PFSK-1 (cell line): ENCODE results near the gene AMPD3.

Source experiments
- FOXP2 ChIP-seq: optimal IDR thresholded peaks from 2 replicates; pipeline ENCODE3; 2011; ENCODE audit warnings: borderline replicate concordance, control low read depth, inconsistent platforms; ENCODE audit not compliant: insufficient read depth; ENCODE audit errors: extremely low read length, extremely low read depth
- POLR2AphosphoS5 ChIP-seq: IDR thresholded peaks from 2 replicates; pipeline ENCODE4 v1.6.1; 2012; ENCODE audit warnings: low read depth, mild to moderate bottlenecking, control low read depth, low read length, moderate library complexity
- SIN3A ChIP-seq: IDR thresholded peaks from 2 replicates; pipeline ENCODE4 v1.6.1; 2012; ENCODE audit warnings: mild to moderate bottlenecking, low read length, moderate library complexity, borderline replicate concordance; ENCODE audit not compliant: insufficient read depth
- TAF1 ChIP-seq: IDR thresholded peaks from 2 replicates; pipeline ENCODE4 v1.6.1; 2012; ENCODE audit warnings: low read length, control low read depth, borderline replicate concordance; ENCODE audit not compliant: insufficient read depth
- TF ChIP-seq, protein P1 (sequence below), 2 experiments: IDR thresholded peaks; 2 replicates each; pipeline versions ENCODE4 v1.6.1 to v1.8.0; 2011 to 2012; ENCODE audit warnings: low read depth in 2 of 2, low read length in 2 of 2, control low read depth in 1 of 2, inconsistent platforms in 1 of 2, mild to moderate bottlenecking in 1 of 2, moderate library complexity in 1 of 2; ENCODE audit not compliant: insufficient read depth in 1 of 2

The AMPD3 gene

DNA sequence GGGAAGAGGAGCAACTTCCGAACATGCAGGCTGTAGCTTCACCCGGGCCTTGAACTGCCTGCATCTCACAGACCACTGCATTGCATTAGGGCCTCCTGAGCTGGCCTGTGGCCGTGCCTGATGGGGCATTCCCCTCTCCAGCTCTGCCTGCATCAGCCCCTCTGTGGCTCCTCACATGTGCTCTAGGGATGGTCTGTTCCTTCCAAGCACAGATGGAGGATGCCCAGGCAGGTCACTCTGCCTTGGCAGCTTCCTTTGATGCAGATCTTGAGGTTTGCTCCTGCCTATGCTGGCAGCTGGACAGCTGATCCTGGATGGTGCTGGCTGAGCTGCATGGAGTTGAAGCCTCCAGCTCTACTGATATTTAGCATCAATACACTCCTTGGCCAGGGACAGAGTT is 28.5 kb downstream of the AMPD3 start:
- TF ChIP-seq FOXP2 (no peak), TAF1 (no peak), POLR2AphosphoS5 (no peak), SIN3A (no peak)
- TF ChIP-seq, protein P1, sequence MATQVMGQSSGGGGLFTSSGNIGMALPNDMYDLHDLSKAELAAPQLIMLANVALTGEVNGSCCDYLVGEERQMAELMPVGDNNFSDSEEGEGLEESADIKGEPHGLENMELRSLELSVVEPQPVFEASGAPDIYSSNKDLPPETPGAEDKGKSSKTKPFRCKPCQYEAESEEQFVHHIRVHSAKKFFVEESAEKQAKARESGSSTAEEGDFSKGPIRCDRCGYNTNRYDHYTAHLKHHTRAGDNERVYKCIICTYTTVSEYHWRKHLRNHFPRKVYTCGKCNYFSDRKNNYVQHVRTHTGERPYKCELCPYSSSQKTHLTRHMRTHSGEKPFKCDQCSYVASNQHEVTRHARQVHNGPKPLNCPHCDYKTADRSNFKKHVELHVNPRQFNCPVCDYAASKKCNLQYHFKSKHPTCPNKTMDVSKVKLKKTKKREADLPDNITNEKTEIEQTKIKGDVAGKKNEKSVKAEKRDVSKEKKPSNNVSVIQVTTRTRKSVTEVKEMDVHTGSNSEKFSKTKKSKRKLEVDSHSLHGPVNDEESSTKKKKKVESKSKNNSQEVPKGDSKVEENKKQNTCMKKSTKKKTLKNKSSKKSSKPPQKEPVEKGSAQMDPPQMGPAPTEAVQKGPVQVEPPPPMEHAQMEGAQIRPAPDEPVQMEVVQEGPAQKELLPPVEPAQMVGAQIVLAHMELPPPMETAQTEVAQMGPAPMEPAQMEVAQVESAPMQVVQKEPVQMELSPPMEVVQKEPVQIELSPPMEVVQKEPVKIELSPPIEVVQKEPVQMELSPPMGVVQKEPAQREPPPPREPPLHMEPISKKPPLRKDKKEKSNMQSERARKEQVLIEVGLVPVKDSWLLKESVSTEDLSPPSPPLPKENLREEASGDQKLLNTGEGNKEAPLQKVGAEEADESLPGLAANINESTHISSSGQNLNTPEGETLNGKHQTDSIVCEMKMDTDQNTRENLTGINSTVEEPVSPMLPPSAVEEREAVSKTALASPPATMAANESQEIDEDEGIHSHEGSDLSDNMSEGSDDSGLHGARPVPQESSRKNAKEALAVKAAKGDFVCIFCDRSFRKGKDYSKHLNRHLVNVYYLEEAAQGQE (IDR thresholded peaks at IDR 0.05; ENCODE audit: insufficient read depth in 1 of 2, low read depth in 2 of 2, low read length in 2 of 2): no peak

DNA sequence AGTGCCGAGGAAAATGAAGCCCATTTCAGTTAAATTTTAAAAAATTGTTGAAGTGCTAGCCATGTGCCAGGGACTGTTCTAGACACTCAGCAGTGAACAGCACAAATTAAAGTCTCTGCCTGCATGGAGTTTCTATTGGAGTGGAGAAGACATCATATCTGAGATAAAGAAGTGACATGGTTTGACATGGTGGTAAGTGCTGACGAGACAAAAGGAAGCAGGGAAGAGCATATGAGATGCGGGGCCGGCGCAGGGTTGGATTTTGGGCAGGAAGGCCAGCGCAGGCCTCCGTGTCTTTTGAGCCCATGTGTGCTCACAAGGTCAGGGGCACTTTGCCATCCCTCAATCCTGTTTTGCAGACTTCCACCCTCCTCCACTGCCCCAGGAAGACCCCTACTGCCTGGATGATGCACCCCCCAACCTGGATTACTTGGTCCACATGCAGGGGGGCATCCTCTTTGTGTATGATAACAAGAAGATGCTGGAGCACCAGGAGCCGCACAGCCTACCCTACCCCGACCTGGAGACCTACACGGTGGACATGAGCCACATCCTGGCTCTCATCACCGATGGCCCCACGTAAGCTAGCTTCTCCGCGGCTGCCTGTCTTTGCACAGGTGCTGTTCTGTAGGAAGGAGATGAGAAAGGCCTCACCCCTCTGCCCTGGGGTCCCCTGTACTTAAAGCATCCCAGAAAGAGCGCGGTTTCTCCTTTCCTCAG is 29.6 kb downstream of the AMPD3 start:
- no peak for TF ChIP-seq TAF1
- TF ChIP-seq SIN3A: no peak
- TF ChIP-seq POLR2AphosphoS5: no peak
- TF ChIP-seq, protein P1 (IDR thresholded peaks at IDR 0.05; ENCODE audit: insufficient read depth in 1 of 2, low read depth in 2 of 2, low read length in 2 of 2): no peak
- TF ChIP-seq FOXP2: no peak

DNA sequence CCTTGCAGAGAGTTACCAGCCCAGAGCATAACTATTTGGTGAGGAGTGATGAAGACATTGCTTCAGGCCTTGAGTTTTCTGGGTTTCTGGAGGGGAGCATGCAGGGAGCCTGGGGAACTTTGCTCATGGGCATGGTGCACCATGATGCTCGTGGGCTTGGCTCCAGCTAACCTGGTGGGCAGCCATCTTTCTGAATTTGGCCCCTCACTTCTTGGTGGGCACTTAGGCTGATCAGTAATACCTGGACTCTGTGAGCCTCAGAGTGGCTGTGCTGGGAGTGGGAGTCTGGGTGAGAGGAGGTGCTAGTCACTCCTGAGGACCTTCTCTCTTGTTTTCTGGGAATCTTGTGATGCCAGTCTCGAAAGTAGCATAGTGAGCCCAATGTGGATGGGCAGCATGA is 30.6 kb downstream of the AMPD3 start:
- no peak for TF ChIP-seq SIN3A
- TF ChIP-seq POLR2AphosphoS5: no peak
- TF ChIP-seq, protein P1 (IDR thresholded peaks at IDR 0.05; ENCODE audit: insufficient read depth in 1 of 2, low read depth in 2 of 2, low read length in 2 of 2): no peak
- TF ChIP-seq TAF1: no peak

DNA sequence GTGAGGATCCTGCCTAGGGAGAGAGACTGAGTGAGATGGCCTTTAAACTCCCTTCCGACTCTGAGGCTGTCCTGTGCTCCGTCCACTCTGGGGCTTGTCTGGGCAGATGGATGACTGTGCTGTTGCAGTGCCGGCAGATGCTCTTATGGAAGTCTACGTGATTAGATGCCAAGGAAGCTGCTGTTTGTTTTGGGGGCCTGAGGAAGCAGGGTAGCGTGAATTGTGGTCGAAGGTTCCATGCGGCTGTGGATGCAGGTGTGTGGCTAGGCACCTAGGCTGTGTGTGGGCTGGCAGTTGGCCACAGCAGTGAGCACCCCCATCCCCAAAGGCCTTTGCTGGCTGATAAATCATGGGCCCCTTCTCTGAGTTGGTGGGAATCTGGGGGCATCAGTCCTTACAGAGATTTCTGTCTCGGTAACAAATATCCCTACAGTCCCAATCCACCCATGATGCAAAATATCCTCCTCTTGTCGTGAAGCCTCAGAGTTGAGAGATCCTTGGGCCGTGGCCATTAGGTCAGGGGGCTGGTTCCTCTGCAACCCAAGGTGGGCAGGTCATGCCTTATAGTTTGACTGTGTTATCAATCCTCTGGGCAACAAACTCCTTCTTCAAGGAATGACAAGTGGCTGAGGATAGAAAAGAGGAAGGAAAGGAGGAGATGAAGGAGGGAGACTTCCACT is 31.2 kb downstream of the AMPD3 start:
- TF ChIP-seq TAF1 (no peak), FOXP2 (no peak), POLR2AphosphoS5 (no peak), SIN3A (no peak)
- TF ChIP-seq, protein P1 (IDR thresholded peaks at IDR 0.05; ENCODE audit: insufficient read depth in 1 of 2, low read depth in 2 of 2, low read length in 2 of 2): no peak

DNA sequence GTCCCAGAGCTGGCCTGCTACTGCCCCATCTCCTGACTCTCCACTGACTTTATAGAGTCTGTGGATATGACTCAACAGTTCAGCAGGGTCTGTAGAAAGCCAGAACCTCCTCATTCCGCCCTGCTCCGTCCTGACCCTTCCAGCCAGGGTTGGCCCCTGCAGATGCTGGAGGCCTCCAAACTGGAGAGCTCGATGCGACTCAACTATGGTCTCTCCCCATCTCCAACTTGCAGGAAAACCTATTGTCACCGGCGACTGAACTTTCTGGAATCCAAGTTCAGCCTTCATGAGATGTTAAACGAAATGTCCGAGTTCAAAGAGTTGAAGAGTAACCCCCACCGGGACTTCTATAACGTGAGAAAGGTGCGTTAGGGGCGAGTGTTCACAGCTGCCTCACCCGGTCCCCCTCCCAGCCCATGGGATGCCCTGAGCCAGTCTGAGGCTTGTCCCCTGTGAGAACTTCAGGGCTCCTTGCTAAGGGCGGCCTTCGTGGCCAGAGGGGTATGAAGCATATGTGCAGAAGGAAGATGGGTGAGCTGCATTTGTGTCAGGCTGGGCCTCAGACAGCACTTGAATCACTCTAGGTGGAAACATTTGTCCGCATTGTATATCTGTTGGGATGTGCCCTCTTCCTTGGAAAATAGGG is 32.1 kb downstream of the AMPD3 start:
- no peak for TF ChIP-seq POLR2AphosphoS5
